GM18502 (cell line): Measurements from ENCODE around the gene ADNP.
A peak's percentile ranks its signal among the peaks of the same experiment; 100 is the strongest.

Source experiments
- ATAC-seq: cut with Tn5 transposase; IDR thresholded peaks from one replicate; pipeline ENCODE4 v1.9.1; 2021; ENCODE audit warnings: mild to moderate bottlenecking; ENCODE audit not compliant: unreplicated experiment, poor library complexity

ADNP gene

GRCh38 chr20:50855498-50856474 lies 75.5 kb downstream of the ADNP start:
- no peak for ATAC-seq

- ATAC-seq, result no peak
Observed at GRCh38 chr20:50854506-50855249, 76.6 kb downstream of the ADNP start.

- no peak for ATAC-seq
Observed at GRCh38 chr20:50852085-50852484, 79.2 kb downstream of the ADNP start.

GRCh38 chr20:50850721-50851286 lies 80.4 kb downstream of the ADNP start:
- no peak for ATAC-seq

- no peak for ATAC-seq
Observed at GRCh38 chr20:50848846-50849673, 82.2 kb downstream of the ADNP start.

GRCh38 chr20:50848341-50848808 lies 82.9 kb downstream of the ADNP start:
- no peak for ATAC-seq

GRCh38 chr20:50845566-50846215 lies 85.5 kb downstream of the ADNP start:
- ATAC-seq, result no peak

GRCh38 chr20:50844430-50845100 lies 86.7 kb downstream of the ADNP start:
- peak; percentile 98 for ATAC-seq

GRCh38 chr20:50843331-50844276 lies 87.6 kb downstream of the ADNP start:
- no peak for ATAC-seq

GRCh38 chr20:50842821-50843220 lies 88.4 kb downstream of the ADNP start:
- ATAC-seq, result no peak
